Measurements from ENCODE around the gene MCRS1. TPM values are rescaled to one million over a fixed set of nuclear protein-coding genes. Genes with fewer than 3 reads are reported as not detected.
A peak's percentile ranks its signal among the peaks of the same experiment; 100 is the strongest.

The MCRS1 gene
- total and polyA plus RNA-seq, 4 donors = 35.6 to 55.8 (median 49.0) TPM

- DNase-seq (no peak), ATAC-seq (ENCODE audit: insufficient read depth, low FRiP score) (no peak)
- Histone ChIP-seq H3K9me3 (ENCODE audit: control insufficient read depth in 4 of 4, insufficient read depth in 3 of 4, low read length in 3 of 4) (no peaks in the 10 kb centered on the region), H3K27ac (ENCODE audit: low read depth in 1 of 2, low read length in 1 of 2) (no peak overlapping the region), H3K4me3 (no peak overlapping the region), H3K9ac (ENCODE audit: insufficient read depth in 1 of 2, low read length in 2 of 2) (peak overlapping the region in 1 of 2 donors; percentile 28), H3K36me3 (ENCODE audit: control insufficient read depth in 4 of 4, insufficient read depth in 4 of 4, low read length in 4 of 4) (no peaks in the 10 kb centered on the region), H3K27me3 (ENCODE audit: control insufficient read depth in 3 of 3, insufficient read depth in 3 of 3, low read length in 2 of 3) (peaks cover 0 to 19% (median 7%) of the 10 kb centered on the region in 3 donors), H3K4me1 (ENCODE audit: control insufficient read depth in 5 of 5, insufficient read depth in 5 of 5, low read length in 5 of 5) (peaks cover 0 to 14% (median 7%) of the 10 kb centered on the region in 5 donors)
- TF ChIP-seq CTCF (IDR thresholded peaks at IDR 0.05; ENCODE audit: control extremely low read depth, extremely low read depth) = no peak
- WGBS, 2 donors = 91 to 96% methylated on average over 28 of the region's 28 CpGs
Observed at GRCh38 chr12:49549735-49550692, 17.9 kb downstream of the MCRS1 start.

DNA sequence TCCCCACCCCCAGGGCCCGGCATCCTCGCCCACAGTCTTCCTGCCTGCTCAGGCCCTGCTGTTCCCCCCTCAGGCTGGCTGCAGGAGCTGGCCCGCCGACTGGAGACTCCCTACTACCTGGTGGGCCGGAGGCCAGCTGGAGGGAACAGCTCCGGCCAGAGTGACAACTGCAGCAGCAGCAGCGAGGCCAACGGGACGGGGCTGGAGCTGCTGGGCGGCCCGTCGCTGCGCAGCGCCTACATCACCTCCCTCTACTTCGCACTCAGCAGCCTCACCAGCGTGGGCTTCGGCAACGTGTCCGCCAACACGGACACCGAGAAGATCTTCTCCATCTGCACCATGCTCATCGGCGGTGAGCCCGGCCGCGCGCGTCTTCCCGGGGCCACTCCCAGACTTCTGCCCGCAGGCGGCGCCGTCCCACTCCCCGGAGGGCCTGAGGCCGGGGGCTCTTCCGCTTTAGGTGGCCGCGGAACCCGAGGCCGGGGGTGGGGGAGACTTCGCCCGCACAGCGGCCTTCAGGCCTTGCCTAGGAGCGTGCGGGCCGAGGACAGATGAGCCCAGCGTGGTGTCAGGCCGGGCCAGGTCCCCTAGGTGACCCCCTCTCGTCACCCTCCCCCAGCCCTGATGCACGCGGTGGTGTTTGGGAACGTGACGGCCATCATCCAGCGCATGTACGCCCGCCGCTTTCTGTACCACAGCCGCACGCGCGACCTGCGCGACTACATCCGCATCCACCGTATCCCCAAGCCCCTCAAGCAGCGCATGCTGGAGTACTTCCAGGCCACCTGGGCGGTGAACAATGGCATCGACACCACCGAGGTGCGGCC, 18.9 kb downstream of the MCRS1 start:
- H3K27ac ChIP-seq (ENCODE audit: low read depth in 1 of 2, low read length in 1 of 2) = no peak overlapping the region
- peak; percentile 66 to 74 (median 73) for DNase-seq
- no peak for ATAC-seq (ENCODE audit: insufficient read depth, low FRiP score)

DNA sequence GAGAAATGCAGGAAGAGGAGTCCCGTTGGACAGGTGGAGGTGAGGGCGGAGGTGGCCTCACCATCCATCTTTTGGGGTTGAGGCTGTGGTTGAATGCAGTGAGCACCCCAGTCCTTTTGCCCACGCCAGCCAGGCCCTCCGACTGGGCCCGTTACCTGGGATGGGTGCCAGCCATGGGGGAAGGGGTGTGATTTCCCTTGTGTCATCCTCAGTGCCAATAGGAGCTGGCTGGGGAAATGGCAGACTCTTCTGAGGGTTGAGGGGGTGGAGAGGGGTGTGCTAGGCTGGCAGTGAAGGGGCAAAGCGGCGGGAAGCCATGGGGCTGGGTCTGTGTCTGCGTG, 19.5 kb downstream of the MCRS1 start:
- no peak for TF ChIP-seq CTCF (IDR thresholded peaks at IDR 0.05; ENCODE audit: control extremely low read depth, extremely low read depth)
- Histone ChIP-seq H3K4me1 (ENCODE audit: control insufficient read depth in 5 of 5, insufficient read depth in 5 of 5, low read length in 5 of 5) (peaks cover 0 to 14% (median 7%) of the 10 kb centered on the region in 5 donors), H3K27ac (ENCODE audit: low read depth in 1 of 2, low read length in 1 of 2) (no peak overlapping the region), H3K36me3 (ENCODE audit: control insufficient read depth in 4 of 4, insufficient read depth in 4 of 4, low read length in 4 of 4) (no peaks in the 10 kb centered on the region), H3K4me3 (no peak overlapping the region), H3K27me3 (ENCODE audit: control insufficient read depth in 3 of 3, insufficient read depth in 3 of 3, low read length in 2 of 3) (peaks cover 0 to 35% (median 20%) of the 10 kb centered on the region in 3 donors), H3K9me3 (ENCODE audit: control insufficient read depth in 4 of 4, insufficient read depth in 3 of 4, low read length in 3 of 4) (no peaks in the 10 kb centered on the region), H3K9ac (ENCODE audit: insufficient read depth in 1 of 2, low read length in 2 of 2) (peak overlapping the region in 1 of 2 donors; percentile 7)
- WGBS, 2 donors = 34 to 35% methylated on average over 8 of the region's 8 CpGs
- ATAC-seq (ENCODE audit: insufficient read depth, low FRiP score) (no peak), DNase-seq (no peak)

More for the DNA sequence above, 18.9 kb downstream of the MCRS1 start:
- H3K4me3 ChIP-seq = no peak overlapping the region
- no peaks in the 10 kb centered on the region for H3K36me3 ChIP-seq (ENCODE audit: control insufficient read depth in 4 of 4, insufficient read depth in 4 of 4, low read length in 4 of 4)
- no peaks in the 10 kb centered on the region for H3K9me3 ChIP-seq (ENCODE audit: control insufficient read depth in 4 of 4, insufficient read depth in 3 of 4, low read length in 3 of 4)
- peaks cover 0 to 29% (median 16%) of the 10 kb centered on the region in 3 donors for H3K27me3 ChIP-seq (ENCODE audit: control insufficient read depth in 3 of 3, insufficient read depth in 3 of 3, low read length in 2 of 3)
- 11 to 13% methylated on average over 65 to 70 of the region's 70 CpGs for WGBS, 2 donors
- TF ChIP-seq CTCF (IDR thresholded peaks at IDR 0.05; ENCODE audit: control extremely low read depth, extremely low read depth) = no peak
- peaks cover 0 to 14% (median 7%) of the 10 kb centered on the region in 5 donors for H3K4me1 ChIP-seq (ENCODE audit: control insufficient read depth in 5 of 5, insufficient read depth in 5 of 5, low read length in 5 of 5)
- H3K9ac ChIP-seq (ENCODE audit: insufficient read depth in 1 of 2, low read length in 2 of 2) = peak overlapping the region; percentile 28 to 34

All from lung (tissue), 12 donors.